SK-N-MC (cell line): ENCODE measurements around the gene PRKN.

ENCODE experiments used
- DNase-seq: peaks from one replicate; pipeline ENCODE4 v3.0.0-alpha.2; 2011; ENCODE audit warnings: low read depth, low spot score
- H3K27ac ChIP-seq: fragments of 200-600 bp; sonication (generic); 2 replicates; pipeline ENCODE4 v1.5.1; 2016; ENCODE audit warnings: mixed run types
- H3K36me3 ChIP-seq: fragments of 200-600 bp; sonication (generic); 2 replicates; pipeline ENCODE4 v1.6.1; 2017; ENCODE audit warnings: antibody characterized with exemption, low read length, mixed read lengths; ENCODE audit not compliant: insufficient read depth
- H3K4me3 ChIP-seq: fragments of 200-600 bp; sonication (generic); 2 replicates; pipeline ENCODE4 v1.5.1; 2016
- H3K9ac ChIP-seq: fragments of 200-600 bp; sonication (generic); 2 replicates; pipeline ENCODE4 v1.8.0; 2017; ENCODE audit warnings: mixed run types, mixed read lengths; ENCODE audit not compliant: insufficient read length
- H3K9me3 ChIP-seq: fragments of 200-600 bp; sonication (generic); 2 replicates; pipeline ENCODE4 v1.6.1; 2017; ENCODE audit warnings: low read depth, mild to moderate bottlenecking, antibody characterized with exemption, low read length, moderate library complexity, mixed read lengths
- EZH2 ChIP-seq: fragments of 200-600 bp; sonication (generic); IDR thresholded peaks from one replicate; pipeline ENCODE4 v1.6.1; 2017; ENCODE audit warnings: antibody characterized with exemption
- FOXP2 ChIP-seq: optimal IDR thresholded peaks from 2 replicates; pipeline ENCODE3; 2011; ENCODE audit warnings: mild to moderate bottlenecking, moderate library complexity; ENCODE audit not compliant: insufficient read depth; ENCODE audit errors: extremely low read length, control extremely low read depth
- POLR2AphosphoS5 ChIP-seq: IDR thresholded peaks from 2 replicates; pipeline ENCODE4 v1.6.1; 2012; ENCODE audit warnings: mild to moderate bottlenecking, low read depth, low read length, borderline replicate concordance

Gene PRKN

GRCh38 chr6:162181741-162182401 lies 545.7 kb downstream of the PRKN start:
- TF ChIP-seq EZH2 (no peak), FOXP2 (no peak), POLR2AphosphoS5 (no peak)
- Histone ChIP-seq H3K27ac (no peak overlapping the region), H3K9me3 (no peaks in the 10 kb centered on the region), H3K36me3 (no peaks in the 10 kb centered on the region), H3K4me3 (no peak overlapping the region), H3K9ac (no peak overlapping the region)
- DNase-seq, result no peak

GRCh38 chr6:162181111-162181510 lies 546.5 kb downstream of the PRKN start:
- TF ChIP-seq EZH2, result no peak
- no peak for TF ChIP-seq POLR2AphosphoS5
- TF ChIP-seq FOXP2, result no peak
- no peak overlapping the region for H3K4me3 ChIP-seq
- no peak overlapping the region for H3K9ac ChIP-seq
- no peaks in the 10 kb centered on the region for H3K9me3 ChIP-seq
- no peak overlapping the region for H3K27ac ChIP-seq
- DNase-seq, result no peak
- no peaks in the 10 kb centered on the region for H3K36me3 ChIP-seq

GRCh38 chr6:162179196-162179951 lies 548.2 kb downstream of the PRKN start:
- Histone ChIP-seq H3K4me3 (no peak overlapping the region), H3K27ac (no peak overlapping the region), H3K36me3 (no peaks in the 10 kb centered on the region), H3K9me3 (no peaks in the 10 kb centered on the region), H3K9ac (no peak overlapping the region)
- DNase-seq, result no peak
- TF ChIP-seq POLR2AphosphoS5 (no peak), FOXP2 (no peak), EZH2 (no peak)

GRCh38 chr6:162178666-162179065 lies 548.9 kb downstream of the PRKN start:
- DNase-seq, result no peak
- no peak overlapping the region for H3K4me3 ChIP-seq
- no peaks in the 10 kb centered on the region for H3K9me3 ChIP-seq
- no peak overlapping the region for H3K27ac ChIP-seq
- H3K9ac ChIP-seq, result no peak overlapping the region
- TF ChIP-seq EZH2, result no peak
- no peak for TF ChIP-seq FOXP2
- TF ChIP-seq POLR2AphosphoS5, result no peak
- no peaks in the 10 kb centered on the region for H3K36me3 ChIP-seq

- TF ChIP-seq FOXP2 (no peak), EZH2 (no peak), POLR2AphosphoS5 (no peak)
- no peaks in the 10 kb centered on the region for H3K36me3 ChIP-seq
- H3K9me3 ChIP-seq, result no peaks in the 10 kb centered on the region
- DNase-seq, result no peak
- H3K4me3 ChIP-seq, result no peak overlapping the region
- no peak overlapping the region for H3K9ac ChIP-seq
- no peak overlapping the region for H3K27ac ChIP-seq
Measured at GRCh38 chr6:162178266-162178665, 549.3 kb downstream of the PRKN start.

GRCh38 chr6:162177746-162178145 lies 549.8 kb downstream of the PRKN start:
- no peak for DNase-seq
- TF ChIP-seq FOXP2 (no peak), EZH2 (no peak), POLR2AphosphoS5 (no peak)
- no peak overlapping the region for H3K9ac ChIP-seq
- no peak overlapping the region for H3K27ac ChIP-seq
- no peak overlapping the region for H3K4me3 ChIP-seq
- no peaks in the 10 kb centered on the region for H3K36me3 ChIP-seq
- H3K9me3 ChIP-seq, result no peaks in the 10 kb centered on the region

- no peak overlapping the region for H3K27ac ChIP-seq
- TF ChIP-seq EZH2 (no peak), POLR2AphosphoS5 (no peak), FOXP2 (no peak)
- H3K9ac ChIP-seq, result no peak overlapping the region
- no peaks in the 10 kb centered on the region for H3K9me3 ChIP-seq
- H3K4me3 ChIP-seq, result no peak overlapping the region
- no peak for DNase-seq
- no peaks in the 10 kb centered on the region for H3K36me3 ChIP-seq
Measured at GRCh38 chr6:162173466-162173865, 554.1 kb downstream of the PRKN start.

- Histone ChIP-seq H3K36me3 (no peaks in the 10 kb centered on the region), H3K4me3 (no peak overlapping the region), H3K9ac (no peak overlapping the region), H3K9me3 (no peaks in the 10 kb centered on the region), H3K27ac (no peak overlapping the region)
- TF ChIP-seq FOXP2 (no peak), POLR2AphosphoS5 (no peak), EZH2 (no peak)
- no peak for DNase-seq
Measured at GRCh38 chr6:162165479-162165878, 562.1 kb downstream of the PRKN start.

- no peak for DNase-seq
- no peaks in the 10 kb centered on the region for H3K9me3 ChIP-seq
- H3K9ac ChIP-seq, result no peak overlapping the region
- H3K27ac ChIP-seq, result no peak overlapping the region
- TF ChIP-seq POLR2AphosphoS5, result no peak
- no peak for TF ChIP-seq EZH2
- no peak for TF ChIP-seq FOXP2
- no peaks in the 10 kb centered on the region for H3K36me3 ChIP-seq
- no peak overlapping the region for H3K4me3 ChIP-seq
Measured at GRCh38 chr6:162157167-162157870, 570.2 kb downstream of the PRKN start.
